Prostate gland (tissue), 2 donors: Measurements from ENCODE around the gene PEF1. TPM values are rescaled to one million over a fixed set of nuclear protein-coding genes. Genes with fewer than 3 reads are reported as not detected.

Experiments
- DNase-seq: peaks from one replicate; pipeline ENCODE4 v3.0.0-alpha.2; 2019; ENCODE audit warnings: low spot score
- H3K27ac ChIP-seq, 2 donors: fragments of 200-600 bp; sonication (generic); 2 replicates each; pipeline ENCODE4 v1.5.1; 2017 to 2019
- H3K27me3 ChIP-seq: fragments of 200-600 bp; sonication (generic); replicated peaks from 2 replicates; pipeline ENCODE4 v1.5.1; 2019; ENCODE audit not compliant: insufficient read depth
- H3K36me3 ChIP-seq, 2 donors: fragments of 200-600 bp; sonication (generic); 1 replicate in 1 of 2; 2 replicates in 1 of 2; pipeline versions ENCODE4 v1.5.1 to v1.8.1; 2017 to 2019
- H3K4me1 ChIP-seq: fragments of 200-600 bp; sonication (generic); replicated peaks from 2 replicates; pipeline ENCODE4 v1.5.1; 2019
- H3K4me3 ChIP-seq, 2 donors: fragments of 200-600 bp; sonication (generic); 2 replicates each; pipeline ENCODE4 v1.5.1; 2017 to 2019
- H3K9me3 ChIP-seq: fragments of 200-600 bp; sonication (generic); 2 replicates; pipeline ENCODE4 v1.5.1; 2017
- POLR2A ChIP-seq: fragments of 450-650 bp; IDR thresholded peaks from one replicate; pipeline ENCODE4 v1.6.1; 2016; ENCODE audit warnings: antibody characterized with exemption, mild to moderate bottlenecking
- POLR2AphosphoS5 ChIP-seq: sonication (generic); formaldehyde crosslinking; IDR thresholded peaks from one replicate; pipeline ENCODE4 v1.6.1; 2017; ENCODE audit warnings: antibody characterized with exemption
- WGBS: methylation state at CpG from one replicate; pipeline ENCODE4 v1.1.5; 2018; 5-methylcytosine and 5-hydroxymethylcytosine counted together
- intact Hi-C: fragments of 100-400 bp; cut with DNase I; formaldehyde crosslinking; loops from one replicate; pipeline ENCODE4 v1.14.2; 2022
- total RNA-seq, 2 donors: library from RNA; depleted of rRNA; stranded (reverse); fragments of >200 nt; gene quantifications; one replicate each; pipeline ENCODE4 v1.1.0, GENCODE V29; 2016
- TF ChIP-seq, protein P1 (sequence below), 4 experiments: fragments of 200-600 bp in 2 of 4; fragments of 450-650 bp in 2 of 4; sonication (generic) in 2 of 4; IDR thresholded peaks; 1 replicate in 3 of 4; 2 replicates in 1 of 4; pipeline ENCODE4 v1.5.1; 2016 to 2019; ENCODE audit warnings: antibody characterized with exemption in 4 of 4, mild to moderate bottlenecking in 2 of 4, moderate library complexity in 2 of 4

The PEF1 gene, protein sequence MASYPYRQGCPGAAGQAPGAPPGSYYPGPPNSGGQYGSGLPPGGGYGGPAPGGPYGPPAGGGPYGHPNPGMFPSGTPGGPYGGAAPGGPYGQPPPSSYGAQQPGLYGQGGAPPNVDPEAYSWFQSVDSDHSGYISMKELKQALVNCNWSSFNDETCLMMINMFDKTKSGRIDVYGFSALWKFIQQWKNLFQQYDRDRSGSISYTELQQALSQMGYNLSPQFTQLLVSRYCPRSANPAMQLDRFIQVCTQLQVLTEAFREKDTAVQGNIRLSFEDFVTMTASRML
- 10 to 100 TPM; 83.1 to 99.5 TPM for total RNA-seq

GRCh38 chr1:31644560-31645273 lies at the start of gene PEF1:
PEF1 (minus strand) TSS chr1:31644876; CDS start chr1:31644864, 12 bp downstream.
- no peaks in the 10 kb centered on the region for H3K36me3 ChIP-seq
- TF ChIP-seq, protein P1, sequence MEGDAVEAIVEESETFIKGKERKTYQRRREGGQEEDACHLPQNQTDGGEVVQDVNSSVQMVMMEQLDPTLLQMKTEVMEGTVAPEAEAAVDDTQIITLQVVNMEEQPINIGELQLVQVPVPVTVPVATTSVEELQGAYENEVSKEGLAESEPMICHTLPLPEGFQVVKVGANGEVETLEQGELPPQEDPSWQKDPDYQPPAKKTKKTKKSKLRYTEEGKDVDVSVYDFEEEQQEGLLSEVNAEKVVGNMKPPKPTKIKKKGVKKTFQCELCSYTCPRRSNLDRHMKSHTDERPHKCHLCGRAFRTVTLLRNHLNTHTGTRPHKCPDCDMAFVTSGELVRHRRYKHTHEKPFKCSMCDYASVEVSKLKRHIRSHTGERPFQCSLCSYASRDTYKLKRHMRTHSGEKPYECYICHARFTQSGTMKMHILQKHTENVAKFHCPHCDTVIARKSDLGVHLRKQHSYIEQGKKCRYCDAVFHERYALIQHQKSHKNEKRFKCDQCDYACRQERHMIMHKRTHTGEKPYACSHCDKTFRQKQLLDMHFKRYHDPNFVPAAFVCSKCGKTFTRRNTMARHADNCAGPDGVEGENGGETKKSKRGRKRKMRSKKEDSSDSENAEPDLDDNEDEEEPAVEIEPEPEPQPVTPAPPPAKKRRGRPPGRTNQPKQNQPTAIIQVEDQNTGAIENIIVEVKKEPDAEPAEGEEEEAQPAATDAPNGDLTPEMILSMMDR (IDR thresholded peaks at IDR 0.05), result peak in 1 of 4 experiments; percentile 13
- TF ChIP-seq POLR2AphosphoS5, result peak; percentile 95
- TF ChIP-seq POLR2A, result peak; percentile 84
- DNase-seq, result peak; percentile 99
- peak within 1 kb of the TSS; percentile 93 to 96 for H3K27ac ChIP-seq
- no peaks in the 10 kb centered on the region for H3K27me3 ChIP-seq
- no peaks in the 10 kb centered on the region for H3K4me1 ChIP-seq
- no peaks in the 10 kb centered on the region for H3K9me3 ChIP-seq
- H3K4me3 ChIP-seq, result peak within 1 kb of the TSS; percentile 93 to 94
- intact Hi-C loops, result no loop called here
- WGBS, result 0% methylated on average over 56 of the region's 56 CpGs

- no peaks in the 10 kb centered on the region for H3K36me3 ChIP-seq
- no peak overlapping the region for H3K4me3 ChIP-seq
- no peaks in the 10 kb centered on the region for H3K4me1 ChIP-seq
- 79% methylated on average over 10 of the region's 10 CpGs for WGBS
- no peak overlapping the region for H3K27ac ChIP-seq
- TF ChIP-seq, protein P1 (IDR thresholded peaks at IDR 0.05), result no peak
- TF ChIP-seq POLR2A (no peak), POLR2AphosphoS5 (no peak)
- no peaks in the 10 kb centered on the region for H3K27me3 ChIP-seq
- no peaks in the 10 kb centered on the region for H3K9me3 ChIP-seq
- intact Hi-C loops, result no loop called here
- no peak for DNase-seq
Measured at GRCh38 chr1:31693231-31693630, 48.6 kb upstream of the PEF1 start.

DNA sequence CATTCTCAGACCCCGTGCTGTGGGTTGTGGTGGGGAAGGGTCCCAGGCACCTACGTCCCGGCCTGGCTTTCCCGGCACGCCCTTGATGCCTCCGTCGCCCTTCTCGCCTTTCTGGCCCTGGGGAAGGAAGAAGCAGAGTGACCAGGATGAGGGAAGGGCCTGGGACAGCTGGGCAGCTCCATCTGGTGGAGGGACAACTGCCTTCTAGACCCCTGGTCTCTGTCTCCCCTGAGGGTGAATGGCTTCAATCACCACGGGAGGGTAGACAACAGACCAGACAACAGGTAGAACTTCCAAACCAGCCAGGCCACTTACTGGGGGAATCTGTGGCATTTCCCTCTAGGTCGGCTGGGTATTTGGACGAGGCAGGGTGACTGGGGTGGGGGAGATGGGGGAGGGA lies 47.3 kb upstream of the PEF1 start:
- Histone ChIP-seq H3K9me3 (no peaks in the 10 kb centered on the region), H3K27me3 (no peaks in the 10 kb centered on the region), H3K4me3 (no peak overlapping the region), H3K27ac (no peak overlapping the region), H3K4me1 (no peaks in the 10 kb centered on the region), H3K36me3 (no peaks in the 10 kb centered on the region)
- 84% methylated on average over 11 of the region's 11 CpGs for WGBS
- intact Hi-C loops, result no loop called here
- TF ChIP-seq POLR2AphosphoS5, result no peak
- no peak for TF ChIP-seq POLR2A
- TF ChIP-seq, protein P1 (IDR thresholded peaks at IDR 0.05), result no peak
- DNase-seq, result no peak

GRCh38 chr1:31691446-31691845 lies 46.8 kb upstream of the PEF1 start:
- intact Hi-C loops, result no loop called here
- WGBS, result 92% methylated on average over 3 of the region's 4 CpGs
- Histone ChIP-seq H3K4me1 (no peaks in the 10 kb centered on the region), H3K4me3 (no peak overlapping the region), H3K36me3 (no peaks in the 10 kb centered on the region), H3K27ac (no peak overlapping the region), H3K27me3 (no peaks in the 10 kb centered on the region), H3K9me3 (no peaks in the 10 kb centered on the region)
- TF ChIP-seq POLR2A (no peak), POLR2AphosphoS5 (no peak)
- TF ChIP-seq, protein P1 (IDR thresholded peaks at IDR 0.05), result no peak
- no peak for DNase-seq
